Prostate gland (tissue), 2 donors: ENCODE results near the gene APOM. TPM values are rescaled to one million over a fixed set of nuclear protein-coding genes. Genes with fewer than 3 reads are reported as not detected.

Experiments used
- DNase-seq: peaks from one replicate; pipeline ENCODE4 v3.0.0-alpha.2; 2019; ENCODE audit warnings: low spot score
- H3K27ac ChIP-seq, 2 donors: fragments of 200-600 bp; sonication (generic); 2 replicates each; pipeline ENCODE4 v1.5.1; 2017 to 2019
- H3K27me3 ChIP-seq: fragments of 200-600 bp; sonication (generic); replicated peaks from 2 replicates; pipeline ENCODE4 v1.5.1; 2019; ENCODE audit not compliant: insufficient read depth
- H3K36me3 ChIP-seq, 2 donors: fragments of 200-600 bp; sonication (generic); 1 replicate in 1 of 2; 2 replicates in 1 of 2; pipeline versions ENCODE4 v1.5.1 to v1.8.1; 2017 to 2019
- H3K4me1 ChIP-seq: fragments of 200-600 bp; sonication (generic); replicated peaks from 2 replicates; pipeline ENCODE4 v1.5.1; 2019
- H3K4me3 ChIP-seq, 2 donors: fragments of 200-600 bp; sonication (generic); 2 replicates each; pipeline ENCODE4 v1.5.1; 2017 to 2019
- H3K9me3 ChIP-seq: fragments of 200-600 bp; sonication (generic); 2 replicates; pipeline ENCODE4 v1.5.1; 2017
- CTCF ChIP-seq, 4 experiments: fragments of 200-600 bp in 2 of 4; fragments of 450-650 bp in 2 of 4; sonication (generic) in 2 of 4; IDR thresholded peaks; 1 replicate in 3 of 4; 2 replicates in 1 of 4; pipeline ENCODE4 v1.5.1; 2016 to 2019; ENCODE audit warnings: antibody characterized with exemption in 4 of 4, mild to moderate bottlenecking in 2 of 4, moderate library complexity in 2 of 4
- POLR2A ChIP-seq: fragments of 450-650 bp; IDR thresholded peaks from one replicate; pipeline ENCODE4 v1.6.1; 2016; ENCODE audit warnings: antibody characterized with exemption, mild to moderate bottlenecking
- POLR2AphosphoS5 ChIP-seq: sonication (generic); formaldehyde crosslinking; IDR thresholded peaks from one replicate; pipeline ENCODE4 v1.6.1; 2017; ENCODE audit warnings: antibody characterized with exemption
- whole genome bisulfite sequencing: methylation state at CpG from one replicate; pipeline ENCODE4 v1.1.5; 2018; 5-methylcytosine and 5-hydroxymethylcytosine counted together
- intact Hi-C: fragments of 100-400 bp; cut with DNase I; formaldehyde crosslinking; loops from one replicate; pipeline ENCODE4 v1.14.2; 2022
- total RNA-seq, 2 donors: library from RNA; depleted of rRNA; stranded (reverse); fragments of >200 nt; gene quantifications; one replicate each; pipeline ENCODE4 v1.1.0, GENCODE V29; 2016

APOM gene
- total RNA-seq, 2 donors from 2014 or later = 1.6 to 6.8 TPM

GRCh38 chr6:31666337-31666965 is 10.8 kb downstream of the APOM start:
- Histone ChIP-seq H3K27me3 (no peaks in the 10 kb centered on the region), H3K36me3 (peaks cover 15 to 19% of the 10 kb centered on the region in 2 donors), H3K27ac (peak overlapping the region; percentile 94 to 96), H3K9me3 (no peaks in the 10 kb centered on the region), H3K4me3 (peak overlapping the region; percentile 65 to 92), H3K4me1 (peaks cover 17% of the 10 kb centered on the region)
- intact Hi-C loops = no loop called here
- no peak for DNase-seq
- 2% methylated on average over 15 of the region's 15 CpGs for WGBS
- TF ChIP-seq POLR2A (no peak), CTCF (IDR thresholded peaks at IDR 0.05) (no peak), POLR2AphosphoS5 (no peak)

- H3K27ac ChIP-seq = no peak within 1 kb of the TSS
- H3K36me3 ChIP-seq = peaks cover 15 to 19% of the 10 kb centered on the region in 2 donors
- H3K27me3 ChIP-seq = no peaks in the 10 kb centered on the region
- peaks cover 9% of the 10 kb centered on the region for H3K4me1 ChIP-seq
- H3K9me3 ChIP-seq = no peaks in the 10 kb centered on the region
- intact Hi-C loops = no loop called here
- no peak for TF ChIP-seq POLR2AphosphoS5
- no peak for TF ChIP-seq POLR2A
- TF ChIP-seq CTCF (IDR thresholded peaks at IDR 0.05) = no peak
- no peak for DNase-seq
- H3K4me3 ChIP-seq = no peak within 1 kb of the TSS
- WGBS = 84% methylated on average over 8 of the region's 8 CpGs
These were observed 14.0 kb downstream of the APOM start, which contains the start of gene LY6G5B for GRCh38 chr6:31669676-31670075. Gene LY6G5B, plus strand, starts transcription at chr6:31669976. Its CDS starts 975 bp downstream, at chr6:31670951.

- Histone ChIP-seq H3K36me3 (no peaks in the 10 kb centered on the region), H3K27ac (no peak overlapping the region), H3K4me1 (peaks cover 4% of the 10 kb centered on the region), H3K9me3 (no peaks in the 10 kb centered on the region), H3K4me3 (no peak overlapping the region), H3K27me3 (no peaks in the 10 kb centered on the region)
- intact Hi-C loops = no loop called here
- WGBS = 80% methylated on average over 4 of the region's 4 CpGs
- no peak for DNase-seq
- TF ChIP-seq CTCF (IDR thresholded peaks at IDR 0.05) (no peak), POLR2A (no peak), POLR2AphosphoS5 (no peak)
These were observed 20.7 kb downstream of the APOM start for GRCh38 chr6:31676322-31676903.

- H3K27me3 ChIP-seq = no peaks in the 10 kb centered on the region
- H3K4me3 ChIP-seq = no peak overlapping the region
- no peaks in the 10 kb centered on the region for H3K9me3 ChIP-seq
- no peaks in the 10 kb centered on the region for H3K36me3 ChIP-seq
- WGBS = 68% methylated on average over 6 of the region's 6 CpGs
- TF ChIP-seq POLR2A (no peak), POLR2AphosphoS5 (no peak), CTCF (IDR thresholded peaks at IDR 0.05) (no peak)
- H3K4me1 ChIP-seq = peaks cover 4% of the 10 kb centered on the region
- DNase-seq = no peak
- H3K27ac ChIP-seq = no peak overlapping the region
- intact Hi-C loops = no loop called here
These were observed 21.2 kb downstream of the APOM start for GRCh38 chr6:31676904-31677303.

GRCh38 chr6:31677955-31678354 is 22.3 kb downstream of the APOM start:
- intact Hi-C loops = no loop called here

More at GRCh38 chr6:31677955-31678354, 22.3 kb downstream of the APOM start:
- Histone ChIP-seq H3K27me3 (no peaks in the 10 kb centered on the region), H3K27ac (no peak overlapping the region), H3K9me3 (no peaks in the 10 kb centered on the region), H3K36me3 (no peaks in the 10 kb centered on the region), H3K4me1 (peaks cover 4% of the 10 kb centered on the region), H3K4me3 (no peak overlapping the region)
- TF ChIP-seq POLR2A = no peak
- 71% methylated on average over 8 of the region's 8 CpGs for WGBS
- DNase-seq = no peak
